ENCODE data around the gene FAM229A.

The FAM229A gene

GRCh38 chr1:32345289-32345827 lies 16.9 kb downstream of the FAM229A start:
- peak; percentile 39 for DNase-seq

DNA sequence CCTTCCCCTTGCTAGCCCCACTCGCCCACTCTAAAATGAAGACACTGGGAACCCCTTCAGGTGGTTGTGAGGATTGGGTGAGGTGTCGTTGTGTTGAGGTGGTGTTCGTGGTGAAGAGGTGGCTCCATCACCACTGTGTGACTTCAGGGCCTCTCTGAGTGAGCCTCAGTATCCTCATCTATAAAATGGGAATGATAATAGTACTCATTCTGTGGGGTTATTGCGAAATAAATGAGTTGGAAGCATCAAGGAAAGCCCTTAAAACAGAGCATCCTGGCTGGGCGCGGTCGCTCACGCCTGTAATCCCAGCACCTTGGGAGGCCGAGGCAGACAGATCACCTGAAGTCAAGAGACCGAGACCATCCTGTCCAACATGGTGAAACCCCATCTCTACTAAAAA lies 19.6 kb downstream of the FAM229A start:
- DNase-seq: no peak

DNA sequence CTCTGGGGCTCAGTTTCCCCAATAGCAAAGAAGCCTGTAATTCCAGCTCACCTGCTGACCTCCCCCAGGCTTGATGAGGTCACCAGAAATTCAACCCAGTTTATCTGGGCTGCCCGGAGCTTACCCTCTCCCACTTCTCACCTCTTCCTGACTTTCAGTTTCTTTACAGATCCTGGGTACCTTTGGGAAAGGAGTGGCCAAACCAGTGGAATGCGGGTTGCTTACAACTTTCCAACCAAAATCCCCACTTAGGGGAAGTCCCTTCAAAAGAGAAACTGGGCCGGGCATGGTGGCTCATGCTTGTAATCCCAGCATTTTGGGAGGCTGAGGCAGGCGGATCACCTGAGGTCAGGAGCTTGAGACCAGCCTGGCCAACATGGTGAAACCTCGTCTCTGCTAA lies 20.3 kb downstream of the FAM229A start:
- DNase-seq: no peak

DNA sequence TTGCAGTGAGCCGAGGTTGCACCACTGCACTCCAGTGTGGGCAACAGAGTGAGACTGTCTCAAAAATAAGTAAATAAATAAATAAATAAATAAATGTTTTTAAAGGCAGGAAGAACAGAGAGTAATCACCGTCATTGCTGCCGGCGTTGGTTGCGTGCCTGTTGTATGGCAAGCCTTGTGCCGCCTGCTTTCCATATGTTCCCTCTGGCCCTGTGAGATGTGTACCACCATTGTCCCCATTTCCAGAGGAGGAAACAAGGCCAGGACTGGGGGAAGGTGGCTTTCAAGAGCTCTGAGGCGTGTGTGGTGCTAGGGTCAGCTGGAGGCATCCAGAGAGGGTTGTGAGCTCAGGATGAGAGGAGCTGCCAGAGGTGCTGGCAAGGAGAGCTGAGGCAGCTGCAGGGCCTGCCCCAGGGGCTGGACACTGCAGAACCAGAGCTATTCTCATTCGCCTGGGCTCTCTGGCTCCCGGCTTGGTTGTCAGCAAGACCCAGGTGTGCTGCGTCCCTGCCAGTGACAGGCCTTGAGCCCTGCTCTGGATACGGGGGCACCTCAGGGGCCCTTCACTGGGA lies 21.0 kb downstream of the FAM229A start:
- no peak for DNase-seq

- DNase-seq: no peak
These were observed 22.8 kb downstream of the FAM229A start for GRCh38 chr1:32339363-32339978.

DNA sequence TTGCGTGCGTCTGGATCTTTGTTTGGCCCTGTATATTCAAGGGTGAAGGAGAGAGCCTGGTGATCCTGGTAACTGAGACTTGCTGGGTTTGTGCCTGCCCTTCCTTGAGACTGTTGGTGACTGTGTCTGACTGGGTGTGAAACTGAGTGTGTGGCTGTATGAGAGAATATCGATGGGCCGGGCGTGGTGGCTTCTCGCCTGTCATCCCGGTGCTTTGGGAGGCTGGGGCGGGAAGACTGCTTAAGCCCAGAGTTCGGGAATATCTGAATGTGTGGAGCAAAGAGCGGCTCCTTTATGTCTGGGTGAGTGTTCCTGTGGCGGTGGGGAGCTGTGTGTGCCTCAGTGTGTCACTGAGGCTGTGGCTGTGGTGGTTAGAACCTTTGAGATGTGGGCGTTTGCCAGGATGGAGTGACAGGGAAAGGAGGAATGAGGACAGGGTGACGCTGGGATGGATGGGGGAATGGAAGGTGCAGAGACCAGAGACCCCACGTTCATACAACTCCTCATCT lies 23.6 kb downstream of the FAM229A start:
- DNase-seq: no peak

DNA sequence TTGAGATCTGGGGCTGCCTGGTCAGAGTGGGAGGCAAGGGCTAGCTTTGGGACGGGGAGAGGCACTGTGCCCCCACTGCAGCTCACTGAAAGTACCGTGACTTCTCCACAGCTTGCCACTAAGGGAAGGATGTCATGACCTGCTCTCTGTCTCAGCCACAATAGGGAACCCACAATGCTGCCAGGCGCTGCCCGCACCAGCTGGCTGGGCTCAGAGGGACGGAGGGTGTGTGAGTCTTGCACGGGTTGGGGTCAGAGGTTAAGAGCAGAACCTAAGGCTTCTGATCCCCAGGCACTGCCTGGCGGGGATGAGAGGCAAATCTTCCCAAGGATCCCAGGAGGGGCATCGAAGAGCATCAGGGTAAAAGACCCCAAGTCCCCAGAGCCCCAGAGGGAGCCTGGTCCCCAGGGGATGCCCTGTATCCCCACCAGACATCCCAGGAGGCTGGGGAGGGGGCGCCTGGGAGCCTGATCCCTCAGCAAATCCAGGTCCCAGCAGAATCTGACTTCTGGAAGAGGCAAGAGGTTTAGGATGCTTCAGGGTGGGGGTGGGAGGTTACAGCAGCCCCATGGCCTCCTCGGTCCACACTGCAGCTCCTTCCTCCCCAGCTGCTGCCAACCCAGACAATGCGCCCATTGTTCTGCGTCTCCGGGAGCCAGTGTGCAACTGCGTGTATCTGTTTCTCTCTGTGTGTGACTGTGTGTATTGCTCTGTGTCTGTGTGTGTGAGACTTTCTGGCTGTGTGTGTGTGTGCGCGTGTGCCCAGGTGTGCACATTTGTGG lies 24.2 kb downstream of the FAM229A start:
- peak; percentile 17 for DNase-seq

DNA sequence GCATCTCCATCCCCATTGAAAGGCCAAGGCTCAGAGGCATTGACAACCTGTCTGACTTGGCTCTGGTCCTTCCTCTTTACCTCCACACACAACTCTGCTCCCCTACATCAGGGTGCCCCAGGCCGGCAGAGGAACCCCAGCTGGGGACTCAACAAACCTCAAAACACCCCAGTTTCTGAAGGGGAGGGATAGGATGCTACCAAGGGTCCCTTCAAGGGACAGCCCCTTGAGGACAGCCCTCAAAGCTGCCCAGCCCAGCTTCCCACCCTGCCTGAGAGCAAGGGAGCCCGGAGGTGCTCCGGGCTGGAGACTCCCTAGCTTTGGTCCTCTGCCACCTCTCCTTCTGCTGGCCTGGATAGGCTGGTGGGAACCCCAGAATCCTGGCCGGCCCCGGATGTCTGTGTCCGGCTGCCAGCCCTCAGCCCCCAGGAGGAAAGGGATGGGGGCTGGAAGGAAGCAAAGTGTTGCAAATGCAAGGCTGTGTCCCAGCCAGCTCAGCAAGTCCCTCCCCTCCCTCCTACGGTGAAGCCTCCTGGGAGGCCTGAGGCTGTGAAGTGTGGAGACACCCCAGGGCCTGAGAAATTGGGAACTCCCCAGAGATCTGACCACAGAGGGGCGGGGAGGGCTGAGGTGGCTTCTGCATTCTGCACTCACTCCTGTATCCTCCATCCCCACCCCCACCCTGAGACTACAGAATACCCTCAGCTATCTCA lies 25.2 kb downstream of the FAM229A start:
- peak; percentile 37 for DNase-seq

GRCh38 chr1:32336591-32336932 lies 25.7 kb downstream of the FAM229A start:
- DNase-seq: no peak

- DNase-seq: peak; percentile 86
These were observed 26.3 kb downstream of the FAM229A start, which contains the start of gene MARCKSL1 for GRCh38 chr1:32335790-32336590. TSS of gene MARCKSL1 (minus strand) at chr1:32336233. CDS start at chr1:32336033, 200 bp downstream.

GRCh38 chr1:32335535-32335789 lies 26.8 kb downstream of the FAM229A start:
- no peak for DNase-seq

DNA sequence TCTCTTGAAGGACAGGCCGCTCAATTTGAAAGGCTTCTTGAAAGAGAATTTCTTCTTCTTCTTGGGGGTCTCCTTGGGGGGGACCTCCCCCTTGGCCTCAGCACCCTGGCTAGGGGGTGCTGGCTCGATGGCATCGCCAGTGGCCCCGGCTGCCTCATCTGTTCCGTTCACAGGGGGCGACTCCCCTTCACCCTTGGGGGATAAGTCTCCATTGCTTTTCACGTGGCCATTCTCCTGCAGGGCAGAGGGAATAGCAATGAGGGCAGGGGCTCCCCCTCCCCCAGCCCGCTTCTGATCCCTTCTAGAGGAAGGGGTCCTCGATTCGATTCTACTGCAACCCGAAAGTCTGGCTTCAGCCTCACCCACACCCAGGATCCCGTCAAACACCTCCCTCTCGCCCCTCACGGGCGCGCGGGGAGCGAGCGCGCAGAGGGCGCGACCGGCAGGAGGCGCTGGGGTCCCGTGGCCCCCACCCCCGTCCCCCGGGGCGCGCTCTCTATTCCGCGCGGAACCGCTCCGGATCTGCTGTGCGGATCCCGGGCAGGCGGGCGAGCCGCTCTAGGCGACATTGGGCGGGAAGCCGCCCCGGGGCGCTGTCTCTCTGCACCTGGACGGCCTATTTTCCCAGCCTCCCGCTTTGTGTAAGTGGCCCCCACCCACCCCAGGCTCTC lies 27.3 kb downstream of the FAM229A start:
- peak; percentile 65 for DNase-seq

- DNase-seq: no peak
These were observed 27.9 kb downstream of the FAM229A start for GRCh38 chr1:32334274-32334861.

GRCh38 chr1:32333251-32333963 lies 28.9 kb downstream of the FAM229A start:
- no peak for DNase-seq

DNA sequence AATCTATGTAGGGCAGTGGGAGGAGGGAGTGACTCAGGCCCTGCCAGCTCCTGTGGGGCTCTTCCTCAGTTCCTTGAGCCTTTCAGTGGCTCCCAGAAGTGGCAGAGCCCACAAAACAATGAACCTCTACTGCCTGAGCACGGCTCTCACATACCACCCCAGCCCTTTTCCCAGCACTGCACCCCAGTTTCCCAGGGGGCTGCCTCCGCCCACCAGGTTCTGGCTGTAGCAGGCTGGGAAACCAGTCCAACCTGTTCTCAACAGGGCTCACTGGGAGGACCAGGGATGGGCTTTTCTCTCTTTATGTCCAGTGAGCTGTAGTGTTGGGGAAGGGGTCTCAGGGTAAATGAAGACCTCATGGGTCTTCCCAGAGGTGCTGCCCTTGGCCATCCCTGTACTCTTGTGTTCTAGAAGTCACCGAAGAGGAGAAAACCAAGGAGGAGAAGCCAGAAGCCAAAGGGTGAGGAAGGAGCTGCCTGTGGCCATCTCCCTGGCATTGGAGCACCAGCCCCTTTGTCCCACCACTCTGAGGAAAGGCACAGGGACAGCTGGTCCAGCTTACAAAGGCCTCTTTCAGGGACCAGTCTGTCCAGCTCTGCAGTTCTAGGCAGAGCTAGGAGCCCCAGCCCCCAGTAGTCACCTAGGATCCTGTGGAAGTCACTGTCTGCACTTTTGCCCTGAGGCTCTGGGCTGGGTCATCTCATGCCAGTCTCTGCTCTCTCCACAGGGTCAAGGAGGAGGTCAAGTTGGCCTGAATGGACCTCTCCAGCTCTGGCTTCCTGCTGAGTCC lies 29.8 kb downstream of the FAM229A start:
- DNase-seq: no peak

DNA sequence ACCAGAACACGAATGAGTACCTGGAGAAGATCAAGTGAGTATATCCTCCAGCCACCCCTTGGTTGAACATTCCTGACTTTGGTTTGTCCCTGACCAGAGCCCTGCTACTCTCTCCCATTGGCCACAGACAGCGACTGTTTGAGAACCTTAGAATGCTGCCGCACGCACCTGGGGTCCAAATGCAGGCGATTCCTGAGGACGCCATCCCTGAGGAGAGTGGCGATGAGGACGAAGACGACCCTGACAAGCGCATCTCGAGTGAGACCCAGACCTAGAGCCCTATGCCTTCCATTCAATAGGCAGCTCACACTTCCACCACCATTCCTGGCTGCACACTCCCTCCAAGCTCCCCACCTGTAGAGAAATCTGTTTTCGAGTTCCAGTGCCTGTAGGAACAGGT lies 30.7 kb downstream of the FAM229A start:
- DNase-seq: no peak

GRCh38 chr1:32330558-32331151 lies 31.6 kb downstream of the FAM229A start:
- DNase-seq: no peak

DNA sequence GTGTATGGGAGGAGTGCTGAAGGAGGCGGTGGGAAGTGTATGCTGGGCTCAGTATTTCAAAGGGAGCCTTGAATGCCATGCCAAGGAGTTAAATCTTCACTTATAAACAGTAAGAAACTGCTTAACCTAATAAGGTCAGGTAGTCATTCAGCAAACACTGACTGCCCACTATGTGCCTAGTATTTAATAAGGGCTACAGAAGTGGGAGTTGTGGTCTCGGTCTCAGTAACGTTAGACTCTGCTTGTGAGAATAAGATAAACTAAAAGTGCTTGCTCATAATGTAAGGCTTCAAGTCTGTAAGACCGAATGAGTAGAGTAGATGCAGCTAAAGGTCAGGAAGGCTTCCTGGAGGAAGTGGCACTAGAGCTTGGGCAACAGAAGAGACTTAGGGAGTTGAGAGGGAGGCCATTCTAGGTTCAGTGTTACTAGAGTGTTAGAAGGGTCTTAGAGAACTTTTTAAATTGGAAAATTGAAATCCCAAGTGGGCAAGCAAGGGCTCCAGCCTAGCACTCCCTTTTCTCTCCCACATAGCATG lies 32.3 kb downstream of the FAM229A start:
- no peak for DNase-seq

- no peak for DNase-seq
These were observed 35.1 kb downstream of the FAM229A start for GRCh38 chr1:32327204-32327603.
